Posterior vena cava (tissue), 2 donors: Measurements from ENCODE around the gene CD79B. TPM values are rescaled to one million over a fixed set of nuclear protein-coding genes. Genes with fewer than 3 reads are reported as not detected.
"Not testable (repeated sequence)": the region's sequence is repeated elsewhere in the genome, so short reads cannot be mapped to it uniquely, and the experiment has no call there.

Experiments used
- DNase-seq: peaks from one replicate; pipeline ENCODE4 v3.0.0-alpha.2; 2020; ENCODE audit warnings: low spot score
- intact Hi-C, 2 donors: fragments of 100-400 bp; cut with DNase I; formaldehyde crosslinking; loops; one replicate each; pipeline versions ENCODE4 v1.14.1 to v1.14.2; 2022 to 2023
- total RNA-seq, 2 donors: library from RNA; stranded (reverse); fragmentation: NEBNext Ultra II Directional; extraction: Animal tissue kit (Norgen Biotek cat#: 25700); gene quantifications; one replicate each; pipeline ENCODE4 v1.2.1, GENCODE V29; 2021
- donor health status: DM: yes; HTN: yes; CAD: no.
- donor health status: DM: yes; HTN: yes; CAD: no.

CD79B gene
- total RNA-seq, 2 donors from 2014 or later, result 5.1 to 5.5 TPM

DNA sequence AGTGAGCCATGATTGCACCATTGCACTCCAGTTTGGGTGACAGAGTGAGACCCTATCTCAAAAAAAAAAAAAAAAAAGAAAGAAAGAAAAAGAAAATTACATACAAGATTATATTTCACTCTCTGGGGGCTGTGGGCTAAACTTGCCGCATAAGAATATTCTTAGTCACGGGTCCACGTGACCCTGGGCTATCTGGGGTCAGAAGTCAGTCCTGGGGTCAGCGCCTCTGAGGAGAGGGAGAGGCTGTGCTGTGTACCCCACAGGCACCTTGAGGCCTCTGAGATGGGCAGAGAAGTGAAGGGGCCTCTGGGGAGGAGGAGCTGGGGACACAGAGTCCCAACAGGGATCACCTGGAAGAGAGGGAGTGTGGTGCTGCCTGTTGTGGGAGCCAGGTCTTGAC, 5.8 kb upstream of the CD79B start:
- intact Hi-C loops, result loop anchor here in 1 of 2 donors (10.0 kb wide), 1 partner anchor 87 kb away; the partner anchor contains the start of gene ICAM2
- no peak for DNase-seq

DNA sequence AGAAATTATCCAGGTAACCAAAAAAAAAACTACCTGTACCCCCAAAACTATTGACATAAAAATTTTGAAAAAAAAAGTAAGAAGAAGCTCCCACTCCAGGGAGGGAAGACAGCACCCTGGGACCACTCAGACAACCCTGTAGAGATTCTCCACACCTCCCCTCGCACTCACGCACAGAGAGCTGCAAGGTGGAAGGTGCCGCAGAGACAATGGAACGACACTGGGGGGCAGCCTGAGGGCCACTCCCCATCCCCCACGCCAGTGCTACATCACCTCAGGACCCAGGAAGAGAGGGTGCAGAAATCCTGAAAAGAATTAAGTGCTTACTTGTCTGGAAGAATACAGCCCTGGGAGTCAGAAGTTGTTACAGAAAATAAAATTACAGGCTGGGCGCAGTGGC, 5.2 kb upstream of the CD79B start:
- intact Hi-C loops, result loop anchor here in 1 of 2 donors (10.0 kb wide), 1 partner anchor 87 kb away; the partner anchor contains the start of gene ICAM2
- no peak for DNase-seq

DNA sequence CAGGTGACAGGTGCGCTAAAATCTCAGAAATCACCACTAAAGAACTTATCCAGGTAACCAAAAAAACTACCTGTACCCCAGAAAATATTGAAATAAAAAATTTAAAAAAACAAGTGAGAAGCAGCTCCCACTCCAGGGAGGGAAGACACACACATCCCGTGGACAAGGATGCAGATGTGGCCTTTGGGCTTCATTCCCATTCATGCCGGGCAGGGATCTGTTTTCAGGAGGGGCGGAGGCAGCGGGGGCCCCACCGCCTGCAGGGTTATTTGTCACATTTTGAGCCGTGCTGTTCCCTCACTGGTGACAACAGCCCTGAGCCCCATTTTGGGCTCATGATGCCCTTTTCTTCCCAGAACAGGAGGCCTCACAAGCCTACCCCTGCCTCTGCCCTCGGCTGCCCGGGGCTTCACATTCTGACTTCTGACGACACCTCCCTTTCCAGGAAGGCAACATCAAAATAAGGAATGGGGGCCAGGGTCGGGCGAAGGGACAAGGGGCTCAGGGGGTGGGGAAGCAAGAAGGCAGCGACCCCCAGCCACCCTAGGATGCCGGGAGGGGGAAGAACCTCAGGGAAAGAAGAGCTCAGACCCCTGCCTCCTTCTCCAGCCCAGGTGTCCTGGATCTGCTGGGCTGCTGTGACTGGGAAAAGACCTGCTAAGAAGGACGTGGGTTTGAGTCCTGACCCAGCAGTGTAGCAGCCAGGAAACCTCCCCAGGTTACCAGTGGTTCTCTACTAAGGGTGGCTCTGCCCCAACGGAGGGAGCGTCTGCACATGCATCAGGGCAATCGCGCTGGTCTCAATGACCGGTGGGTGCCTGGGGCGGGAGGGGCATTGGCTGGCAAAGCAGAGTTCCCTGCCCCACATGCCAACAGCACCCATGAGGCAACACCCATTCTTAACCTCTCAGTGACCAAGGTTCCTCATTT, 2.3 kb upstream of the CD79B start:
- intact Hi-C loops, result loop anchor here in 1 of 2 donors (10.0 kb wide), 1 partner anchor 90 kb away; the partner anchor contains the start of gene ICAM2
- DNase-seq, result no peak

DNA sequence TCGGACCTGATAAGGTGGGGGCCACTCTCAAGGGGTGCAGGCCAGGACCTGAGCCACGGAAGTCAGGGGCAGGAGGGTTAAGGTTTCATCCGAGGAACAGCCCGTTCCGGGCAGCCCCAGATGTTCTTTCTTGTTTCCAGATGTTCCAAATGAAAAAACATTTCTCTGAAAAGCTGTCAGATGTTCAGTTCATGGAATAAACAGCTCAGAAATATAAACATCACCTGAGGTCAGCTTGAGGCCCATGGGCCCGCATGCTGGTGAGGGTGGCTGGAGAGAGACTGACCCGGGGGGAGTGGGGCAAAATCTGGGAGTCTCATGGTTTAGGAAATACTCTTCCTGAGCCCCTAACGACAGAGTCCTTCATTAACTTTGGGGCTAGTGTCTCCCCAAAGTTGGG, 1.5 kb upstream of the CD79B start:
- intact Hi-C loops, result loop anchor here in 1 of 2 donors (10.0 kb wide), 1 partner anchor 91 kb away; the partner anchor contains the start of gene ICAM2
- DNase-seq, result no peak

DNA sequence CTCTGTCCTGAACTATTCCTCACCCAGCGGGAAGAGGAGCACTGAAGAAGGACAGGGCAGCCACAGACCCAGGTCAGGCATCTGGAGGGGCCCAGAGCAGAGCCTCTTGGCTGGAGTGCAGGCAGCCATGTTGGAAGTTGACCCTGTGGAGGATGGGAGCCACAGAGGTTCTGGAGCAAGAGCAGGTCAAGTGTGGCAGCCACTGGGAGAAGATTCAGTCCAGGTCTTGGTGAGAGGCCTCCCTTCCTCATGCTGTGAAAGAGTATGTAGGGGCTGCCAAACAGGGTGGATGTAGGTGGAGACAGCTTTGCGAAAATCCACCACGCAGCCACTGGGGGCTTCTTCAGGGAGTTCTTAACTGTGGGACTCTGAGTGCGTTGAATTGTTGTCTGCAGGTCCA, 590 bp upstream of the CD79B start:
- no peak for DNase-seq
- intact Hi-C loops, result loop anchor here in 1 of 2 donors (10.0 kb wide), 1 partner anchor 92 kb away; the partner anchor contains the start of gene ICAM2

DNA sequence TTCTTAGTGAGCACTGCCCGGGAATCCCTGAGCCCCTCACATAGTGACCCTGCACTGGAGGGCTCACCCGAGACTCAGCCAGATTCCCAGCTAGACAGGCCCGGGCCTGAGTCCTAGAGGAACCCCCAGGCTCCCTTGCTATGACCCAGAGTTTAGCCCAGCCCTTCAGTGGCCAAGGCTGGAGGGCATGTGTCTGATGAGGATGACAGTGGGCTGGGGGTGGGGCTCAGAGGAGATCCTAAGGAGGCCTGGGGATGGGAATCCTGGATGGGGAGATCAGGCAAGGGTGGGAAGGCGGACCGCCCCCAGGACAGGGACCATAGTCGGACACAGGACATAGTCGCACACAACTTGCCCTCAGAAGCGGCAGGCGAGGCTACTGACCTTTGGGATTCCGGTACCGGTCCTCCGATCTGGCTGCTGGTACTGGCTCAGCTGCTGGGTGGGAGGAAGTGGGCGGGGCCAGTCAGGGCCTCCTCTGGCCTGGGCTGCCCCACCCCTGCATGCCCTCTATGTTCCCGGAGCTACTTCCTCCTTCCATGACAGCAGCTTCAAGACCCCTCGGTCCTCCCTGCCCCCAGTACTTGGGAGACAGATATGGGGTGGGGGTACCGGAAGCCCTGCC, 1.1 kb downstream of the CD79B start:
- DNase-seq, result peak; percentile 89
- intact Hi-C loops, result loop anchor here in 1 of 2 donors (10.0 kb wide), 1 partner anchor 94 kb away; the partner anchor contains the start of gene ICAM2

DNA sequence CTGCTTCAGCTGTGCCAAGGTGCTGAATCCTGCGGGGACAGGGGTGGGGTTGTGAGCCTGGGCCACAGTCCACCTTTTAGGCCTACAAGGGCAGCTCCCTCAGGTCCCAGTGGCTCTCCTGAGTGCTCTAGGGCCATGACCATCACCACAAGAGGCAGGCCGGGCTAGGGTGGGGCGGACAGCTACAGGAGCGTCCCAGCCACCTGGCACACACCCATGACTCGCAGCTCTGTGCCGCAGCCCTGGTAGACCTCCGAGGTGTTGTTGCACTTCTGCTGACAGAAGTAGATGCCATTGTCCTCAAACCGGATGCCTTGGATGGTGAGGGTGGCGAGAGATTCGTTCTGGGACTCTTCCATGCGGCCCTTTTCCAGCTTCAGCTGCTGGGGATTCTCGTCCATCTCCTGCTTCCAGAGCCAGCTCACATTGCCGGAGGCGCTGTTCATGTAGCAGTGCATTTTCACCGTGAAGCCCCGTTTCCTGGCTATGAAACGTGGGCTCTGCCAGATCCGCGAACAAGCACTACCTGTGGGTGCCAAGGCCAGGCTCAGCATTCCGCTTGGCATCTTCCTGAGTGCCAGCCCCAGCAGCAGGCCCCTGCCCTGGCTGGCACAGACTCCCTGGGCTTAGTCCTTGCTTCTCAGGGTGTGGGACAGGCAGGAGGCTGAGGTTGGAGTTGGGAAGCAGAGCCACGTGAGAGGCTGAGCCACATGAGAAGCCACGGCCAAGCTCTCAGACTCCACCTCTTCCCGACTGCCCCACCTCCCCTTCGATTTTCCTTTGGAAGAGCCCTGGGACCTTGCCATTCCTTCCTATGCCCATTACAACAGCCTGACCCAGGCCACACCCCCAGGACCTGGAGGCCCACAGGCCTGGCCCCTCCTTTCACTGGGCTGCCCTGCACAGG, 2.0 kb downstream of the CD79B start:
- intact Hi-C loops, result loop anchor here in 1 of 2 donors (10.0 kb wide), 1 partner anchor 95 kb away; the partner anchor contains the start of gene ICAM2
- DNase-seq, result no peak

DNA sequence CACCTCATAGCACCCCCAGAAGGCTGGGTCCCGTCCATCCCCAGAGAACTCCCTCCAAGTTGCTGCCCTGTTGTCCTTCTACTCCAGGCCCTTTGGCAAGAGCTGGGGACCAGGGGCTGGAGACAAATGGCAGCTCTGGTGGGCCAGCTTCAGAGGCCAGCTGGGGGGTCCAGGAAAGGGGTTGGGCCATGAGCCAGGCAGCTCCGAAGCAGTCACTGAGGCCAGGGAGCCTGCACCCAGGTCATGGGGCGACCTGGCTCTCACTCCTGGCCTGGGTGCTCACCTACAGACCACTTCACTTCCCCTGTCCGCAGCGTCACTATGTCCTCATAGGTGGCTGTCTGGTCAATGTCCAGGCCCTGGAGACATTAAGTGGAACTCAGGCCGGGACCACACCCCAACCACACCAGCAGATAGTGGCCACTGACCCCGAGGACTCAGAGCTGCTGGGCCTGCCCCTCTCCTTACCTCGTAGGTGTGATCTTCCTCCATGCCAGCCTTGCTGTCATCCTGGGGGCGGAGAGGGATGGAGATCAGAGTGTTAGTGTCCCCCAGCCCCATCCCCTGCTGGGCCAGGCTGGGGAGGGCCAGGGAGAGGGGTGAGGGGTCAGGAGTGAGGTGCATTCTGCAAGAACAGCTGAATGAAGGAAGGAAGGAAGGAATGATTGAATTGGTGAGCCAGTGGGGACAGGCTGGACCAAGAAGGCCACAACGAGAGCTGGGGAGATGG, 3.0 kb downstream of the CD79B start:
- DNase-seq, result no peak
- intact Hi-C loops, result no loop called here

DNA sequence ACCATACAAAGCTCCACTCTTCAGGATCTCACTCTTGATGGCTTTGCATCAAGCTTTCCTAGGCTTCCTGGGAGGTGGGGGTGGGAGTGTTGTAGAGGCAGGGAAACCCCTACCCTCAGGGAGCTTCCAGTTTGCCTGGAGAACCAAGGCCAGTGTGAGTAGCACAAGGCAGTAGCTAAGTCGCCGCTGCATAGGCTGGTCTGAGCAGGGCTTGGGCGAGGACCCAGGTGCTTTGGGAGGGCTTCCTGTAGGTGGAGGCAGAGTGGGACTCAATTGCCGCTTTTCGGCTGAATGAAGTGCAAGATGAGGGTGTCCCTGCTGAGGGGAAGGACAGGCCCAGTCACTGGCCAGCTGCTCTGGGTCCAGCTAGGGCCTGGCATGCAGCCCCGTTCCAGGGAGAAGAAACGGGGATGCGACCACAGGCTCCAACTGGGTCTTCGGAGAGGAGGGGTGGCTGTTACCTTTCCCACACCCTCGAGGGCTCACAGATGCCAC, 3.9 kb downstream of the CD79B start:
- no peak for DNase-seq
- intact Hi-C loops, result no loop called here

DNA sequence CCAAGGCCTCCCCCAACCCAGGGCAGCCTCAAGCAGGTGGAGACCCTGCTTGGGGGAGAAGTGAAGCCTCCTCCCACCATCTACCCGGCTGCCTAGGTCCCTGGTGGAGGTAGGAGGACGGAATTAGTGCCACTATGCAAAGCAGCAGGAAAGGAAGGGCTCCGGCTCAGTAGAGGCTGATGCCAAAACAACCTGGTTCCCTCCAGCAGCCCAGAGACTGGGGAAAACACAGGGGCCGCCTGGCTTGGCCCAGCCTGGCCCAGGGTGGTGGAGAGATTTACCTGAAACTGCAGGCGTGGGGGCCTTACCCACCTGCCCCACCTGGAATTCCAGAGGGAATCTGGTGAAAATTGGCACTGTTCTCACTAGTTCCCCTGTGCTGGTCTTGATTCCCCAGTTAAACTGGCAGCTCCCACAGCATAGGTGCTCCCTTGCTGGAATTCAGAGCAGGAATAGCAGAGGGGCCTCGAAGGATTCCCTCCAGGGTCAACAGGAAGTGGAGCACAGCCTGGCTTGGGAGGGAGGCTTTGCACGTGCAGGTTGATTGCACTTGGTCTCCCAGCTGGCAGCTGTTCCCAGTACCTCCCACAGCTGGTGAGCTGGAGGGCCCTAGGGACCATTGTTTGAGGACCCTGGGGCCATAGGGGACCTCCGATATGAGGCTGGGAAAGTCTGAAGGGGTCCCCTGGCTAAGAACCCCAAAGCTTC, 4.5 kb downstream of the CD79B start:
- no peak for DNase-seq
- intact Hi-C loops, result no loop called here

DNA sequence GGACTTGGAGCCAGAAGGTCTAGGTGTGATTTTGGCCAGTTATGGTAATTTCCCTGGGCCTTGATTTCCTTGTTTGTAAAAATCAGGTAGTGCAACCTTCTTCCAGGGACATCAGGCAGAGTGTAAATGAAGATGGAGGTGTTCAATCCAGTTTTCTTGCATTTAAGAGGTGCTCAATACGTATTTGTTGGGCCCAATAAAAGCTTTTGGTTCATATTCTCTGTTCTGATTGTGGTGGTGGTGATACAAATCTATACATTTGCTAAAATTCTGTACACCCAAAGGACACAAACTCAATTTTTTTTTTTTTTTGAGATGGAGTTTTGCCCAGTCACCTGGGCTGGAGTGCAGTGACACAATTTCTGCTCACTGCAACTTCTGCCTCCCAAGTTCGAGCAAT, 6.0 kb downstream of the CD79B start:
- intact Hi-C loops, result no loop called here
- DNase-seq, result no peak

DNA sequence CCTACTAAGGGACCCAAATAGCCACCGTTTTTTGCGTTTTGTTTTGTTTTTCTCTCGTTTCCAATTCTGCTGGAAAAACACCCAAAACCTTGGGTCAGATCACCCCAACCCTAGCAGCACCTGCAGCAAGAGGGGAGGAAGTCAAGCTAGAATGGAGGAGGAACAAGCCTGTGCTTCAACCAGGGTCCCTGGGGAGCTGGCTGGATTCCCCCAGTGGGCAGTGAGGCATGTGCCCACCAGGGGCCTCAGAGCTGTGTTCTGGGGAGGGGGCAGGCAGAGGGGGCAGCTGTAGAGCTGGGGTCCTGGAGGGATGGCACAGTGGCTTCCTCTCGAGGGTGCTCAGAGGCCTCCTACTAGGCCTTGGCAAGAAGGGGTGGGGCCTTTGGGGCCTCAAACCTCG, 6.5 kb downstream of the CD79B start:
- intact Hi-C loops, result no loop called here
- no peak for DNase-seq

DNA sequence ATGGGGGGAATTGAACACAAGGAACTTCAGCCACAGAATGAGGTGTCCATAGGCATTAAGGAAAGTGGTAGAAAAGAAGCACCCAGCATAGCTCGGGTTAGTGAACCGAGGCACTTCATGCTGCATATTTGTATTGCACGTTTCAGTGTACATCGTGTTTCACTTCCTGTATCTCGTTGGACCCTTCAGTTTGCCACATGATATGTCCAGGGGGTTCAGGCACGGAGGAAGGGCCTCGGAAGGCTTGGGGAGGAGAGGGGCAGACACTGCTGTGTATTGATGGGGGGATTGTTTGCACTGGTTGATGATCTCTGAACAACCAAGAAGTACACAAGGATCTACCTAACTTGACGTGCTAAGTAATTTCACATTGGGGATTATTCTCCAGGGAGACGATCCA, 9.7 kb downstream of the CD79B start:
- DNase-seq, intact Hi-C loops: not testable (repeated sequence)

DNA sequence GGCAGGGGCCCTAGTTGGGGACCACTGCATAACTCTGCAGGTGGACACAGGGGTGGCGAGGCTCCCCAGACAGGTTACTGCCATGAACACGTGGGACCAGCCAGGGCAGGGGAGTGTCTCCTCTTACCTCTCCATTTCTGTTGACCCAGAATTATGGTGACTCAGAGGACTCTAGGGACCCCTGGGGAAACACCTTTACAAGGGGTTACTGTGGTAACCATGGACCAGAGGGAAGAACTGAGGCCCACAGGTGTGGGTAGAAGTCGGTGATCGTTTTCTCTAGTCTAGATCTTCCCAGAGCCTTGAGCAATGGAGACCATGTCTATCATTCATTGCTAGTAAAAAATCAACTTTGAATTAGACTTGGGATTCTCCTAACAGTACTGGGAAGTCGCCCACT, 11.4 kb downstream of the CD79B start:
- intact Hi-C loops, DNase-seq: not testable (repeated sequence)

DNA sequence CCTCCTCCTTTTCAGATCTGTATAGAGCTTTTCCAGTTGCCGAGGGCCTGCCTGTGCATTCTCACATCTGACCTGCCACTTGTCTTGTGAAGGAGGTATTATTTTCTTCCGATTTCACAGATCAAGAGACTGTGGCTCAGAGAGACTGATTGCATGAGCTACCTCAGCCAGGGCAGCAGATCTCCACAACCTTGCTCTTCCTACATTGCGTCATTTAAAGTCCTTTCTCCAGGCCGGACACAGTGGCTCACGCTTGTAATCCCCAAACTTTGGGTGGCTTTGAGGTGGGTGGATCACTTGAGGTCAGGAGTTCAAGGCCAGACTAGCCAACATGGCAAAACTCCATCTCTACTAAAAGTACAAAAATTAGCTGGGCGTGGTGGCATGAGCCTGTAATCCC, 12.1 kb downstream of the CD79B start:
- DNase-seq, intact Hi-C loops: not testable (repeated sequence)

DNA sequence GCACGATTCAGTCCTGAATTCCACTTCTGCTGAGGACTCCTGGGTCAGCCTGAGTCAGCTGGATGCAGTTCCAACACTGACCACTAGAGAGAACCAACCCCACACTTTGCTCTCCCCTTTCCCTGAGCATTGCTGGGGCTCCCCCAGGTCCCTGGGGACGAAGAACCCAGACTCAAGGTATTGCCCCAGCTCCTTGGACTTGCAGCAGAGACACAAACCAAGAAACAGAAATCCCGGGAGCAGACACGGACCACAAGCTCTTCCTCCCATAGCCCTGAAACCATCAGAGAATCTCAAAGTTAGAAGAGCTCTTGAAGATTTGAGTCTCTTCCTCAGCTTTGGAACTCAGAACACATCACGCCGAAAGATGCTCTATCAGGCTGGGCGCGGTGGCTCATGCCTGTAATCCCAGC, 12.8 kb downstream of the CD79B start:
- intact Hi-C loops, result loop anchor here (5.0 to 10.0 kb wide), 3 partner anchors 105 to 215 kb away; partner anchors contain the start of genes ERN1 (in 2 of the 2) and ICAM2 (in 1 of the 2)
- DNase-seq, result no peak

DNA sequence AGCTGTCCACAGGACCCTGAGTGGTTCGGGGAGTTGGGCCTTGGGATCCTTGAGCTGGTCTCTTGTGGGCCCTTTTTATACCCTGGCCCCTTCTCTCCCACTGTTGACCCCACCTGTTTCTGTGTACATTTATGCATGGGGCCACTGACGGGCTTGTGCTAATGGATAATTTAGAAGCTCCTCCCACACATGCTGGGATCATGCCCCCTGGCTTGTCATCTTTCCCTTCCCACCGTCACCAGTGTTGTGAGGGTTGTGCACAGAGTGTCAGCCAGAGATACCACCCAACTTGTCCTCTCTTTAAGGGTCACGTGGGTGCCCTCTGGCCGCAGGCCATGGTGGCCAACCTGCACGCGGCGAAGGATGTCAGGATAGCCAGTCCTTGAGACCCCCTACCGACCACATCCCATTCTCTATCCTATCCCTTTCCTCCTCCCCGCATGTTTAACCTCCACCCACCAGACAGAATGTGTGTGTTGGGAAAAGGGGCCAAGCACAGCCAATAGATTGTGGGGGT, 13.3 kb downstream of the CD79B start, which contains the start of gene GH1:
Gene GH1, minus strand, starts transcription at position 51 of the 517 bp plus-strand sequence. CDS start 63 bp downstream, outside the sequence.
- not testable (repeated sequence) for DNase-seq
- intact Hi-C loops, result loop anchor here (5.0 to 10.0 kb wide), 3 partner anchors 106 to 216 kb away; partner anchors contain the start of genes ERN1 (in 2 of the 2) and ICAM2 (in 1 of the 2)
